GM12892 (cell line): Measurements from ENCODE around the gene ASB11.

Source experiments
- POLR2A ChIP-seq: IDR thresholded peaks from 2 replicates; pipeline ENCODE4 v1.6.1; 2011; ENCODE audit warnings: low read depth, low read length, control low read depth
- POLR2AphosphoS5 ChIP-seq: IDR thresholded peaks from 2 replicates; pipeline ENCODE4 v1.6.1; 2011; ENCODE audit warnings: low read depth, low read length, control low read depth
- TAF1 ChIP-seq: IDR thresholded peaks from 2 replicates; pipeline ENCODE4 v1.6.1; 2011; ENCODE audit warnings: low read depth, mild to moderate bottlenecking, control low read depth, low read length, borderline replicate concordance

DNA sequence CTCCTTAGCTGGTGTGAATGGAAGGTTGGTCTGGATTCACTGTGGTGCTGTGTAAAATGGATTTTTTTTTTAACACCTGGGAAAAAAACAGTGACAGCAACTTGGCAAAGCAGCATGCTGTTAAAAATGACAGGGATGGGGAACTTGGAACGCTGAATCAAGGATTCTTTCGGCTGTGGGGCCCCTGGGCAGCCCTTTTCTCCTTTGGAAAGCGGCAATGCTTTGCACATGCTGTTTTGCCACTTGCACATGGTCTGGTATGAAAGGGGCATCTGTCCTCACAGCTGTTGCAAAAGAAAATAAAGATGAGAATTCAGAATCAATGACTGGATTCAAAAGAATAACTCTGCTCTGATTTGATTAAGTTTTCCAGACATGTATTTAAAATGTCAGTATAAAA is 30.5 kb upstream of the ASB11 start:
- TF ChIP-seq POLR2AphosphoS5 = no peak
- no peak for TF ChIP-seq POLR2A
- TF ChIP-seq TAF1 = no peak
